SK-N-MC (cell line): Measurements from ENCODE around the gene CEMP1.

Source experiments
- DNase-seq: peaks from one replicate; pipeline ENCODE4 v3.0.0-alpha.2; 2011; ENCODE audit warnings: low read depth, low spot score
- H3K27ac ChIP-seq: fragments of 200-600 bp; sonication (generic); 2 replicates; pipeline ENCODE4 v1.5.1; 2016; ENCODE audit warnings: mixed run types
- H3K36me3 ChIP-seq: fragments of 200-600 bp; sonication (generic); 2 replicates; pipeline ENCODE4 v1.6.1; 2017; ENCODE audit warnings: antibody characterized with exemption, low read length, mixed read lengths; ENCODE audit not compliant: insufficient read depth
- H3K4me3 ChIP-seq: fragments of 200-600 bp; sonication (generic); 2 replicates; pipeline ENCODE4 v1.5.1; 2016
- H3K9ac ChIP-seq: fragments of 200-600 bp; sonication (generic); 2 replicates; pipeline ENCODE4 v1.8.0; 2017; ENCODE audit warnings: mixed run types, mixed read lengths; ENCODE audit not compliant: insufficient read length
- H3K9me3 ChIP-seq: fragments of 200-600 bp; sonication (generic); 2 replicates; pipeline ENCODE4 v1.6.1; 2017; ENCODE audit warnings: low read depth, mild to moderate bottlenecking, antibody characterized with exemption, low read length, moderate library complexity, mixed read lengths
- EZH2 ChIP-seq: fragments of 200-600 bp; sonication (generic); IDR thresholded peaks from one replicate; pipeline ENCODE4 v1.6.1; 2017; ENCODE audit warnings: antibody characterized with exemption
- FOXP2 ChIP-seq: optimal IDR thresholded peaks from 2 replicates; pipeline ENCODE3; 2011; ENCODE audit warnings: mild to moderate bottlenecking, moderate library complexity; ENCODE audit not compliant: insufficient read depth; ENCODE audit errors: extremely low read length, control extremely low read depth
- POLR2AphosphoS5 ChIP-seq: IDR thresholded peaks from 2 replicates; pipeline ENCODE4 v1.6.1; 2012; ENCODE audit warnings: mild to moderate bottlenecking, low read depth, low read length, borderline replicate concordance

Gene CEMP1

DNA sequence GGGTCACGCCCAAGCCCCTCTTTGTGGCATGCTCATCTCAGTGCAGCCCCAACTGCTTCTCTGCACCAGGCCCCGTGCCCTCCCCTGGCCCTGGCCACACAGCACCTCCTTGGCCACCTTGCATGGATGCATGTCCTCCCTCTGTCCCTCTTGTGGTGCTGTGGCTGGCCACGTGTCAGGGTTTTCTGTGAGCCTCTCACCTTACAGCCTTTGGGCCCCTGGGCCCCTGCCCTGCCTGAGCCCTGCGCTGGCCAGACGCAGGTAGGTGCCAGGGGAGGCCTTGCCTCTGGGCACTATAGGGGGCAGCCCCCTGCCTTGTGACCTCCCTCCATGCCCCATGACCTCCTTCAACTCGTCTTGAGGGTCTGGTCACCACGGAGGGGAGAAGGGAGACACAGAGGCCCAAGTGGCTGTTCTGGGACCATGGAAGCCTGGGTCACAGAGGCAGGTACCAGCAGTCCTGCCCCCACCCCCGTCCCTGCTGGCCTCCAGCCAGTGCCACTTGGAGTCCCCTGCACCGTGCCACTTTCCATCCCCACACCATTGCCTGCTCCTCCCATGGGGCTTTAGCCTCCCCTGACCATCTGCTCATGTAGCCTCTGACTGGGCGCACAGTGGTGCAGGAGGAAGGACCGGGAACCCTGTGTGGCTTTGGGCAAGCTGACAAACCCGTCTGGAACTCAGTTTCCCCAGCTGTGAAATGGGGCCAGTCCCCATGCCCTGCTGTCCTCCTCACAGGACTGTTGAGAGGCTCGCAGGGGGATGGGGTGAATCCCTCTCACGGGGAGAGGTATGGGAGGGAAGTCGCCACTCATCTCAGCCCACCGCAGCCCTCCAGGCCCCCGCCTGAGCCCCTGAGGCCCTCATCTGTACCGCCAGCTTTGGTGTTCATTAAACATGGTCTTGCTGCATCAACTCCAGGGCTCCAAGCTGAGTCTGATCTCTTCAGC is 29.0 kb downstream of the CEMP1 start:
- no peak overlapping the region for H3K9ac ChIP-seq
- no peaks in the 10 kb centered on the region; the same call in 1 of the 2 replicates for H3K36me3 ChIP-seq
- H3K9me3 ChIP-seq: no peaks in the 10 kb centered on the region
- no peak for TF ChIP-seq FOXP2
- no peak for TF ChIP-seq POLR2AphosphoS5
- no peak for TF ChIP-seq EZH2
- no peak for DNase-seq
- no peak overlapping the region for H3K27ac ChIP-seq
- H3K4me3 ChIP-seq: peak overlapping the region; percentile 80

DNA sequence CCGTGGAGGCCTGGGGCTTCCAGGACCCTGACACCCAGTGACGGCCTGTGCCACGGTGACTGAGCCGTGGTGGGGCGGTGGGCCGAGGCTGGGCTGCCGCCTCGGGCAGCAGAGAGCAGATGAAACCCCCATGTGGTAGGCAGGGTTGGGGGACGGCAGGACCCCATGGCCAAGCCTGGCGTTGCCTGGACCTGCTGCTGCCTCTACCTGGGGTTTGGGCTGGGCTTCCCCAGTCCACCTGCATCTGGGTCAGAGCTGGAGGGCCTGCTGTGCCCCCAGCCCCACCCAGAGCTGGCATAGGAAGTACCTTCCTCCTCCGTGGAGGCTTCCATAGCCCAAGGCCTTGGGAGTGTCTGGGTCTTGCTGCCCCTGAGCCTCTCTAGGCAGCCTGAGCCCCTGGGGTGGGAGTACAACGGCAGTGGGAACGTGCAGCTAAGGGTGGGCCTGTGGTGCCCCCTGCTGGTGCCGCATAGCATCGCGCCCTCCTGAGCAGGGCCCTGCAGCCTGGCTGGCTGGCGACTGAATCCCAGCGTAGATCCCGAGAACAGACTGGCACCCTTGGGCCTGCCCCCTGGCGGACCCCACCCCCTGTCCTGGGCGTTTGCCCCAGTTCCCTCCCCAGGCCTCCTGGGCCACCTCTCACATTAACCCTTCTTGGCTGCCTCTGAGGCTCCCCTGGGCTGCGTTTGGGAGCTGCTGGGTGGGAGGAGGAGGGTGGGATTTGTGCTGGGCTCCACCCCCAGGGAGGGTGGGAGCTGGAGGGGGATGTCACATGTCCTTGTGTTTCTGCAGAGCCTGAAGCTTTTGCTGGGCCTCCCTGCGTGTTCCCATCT is 30.1 kb downstream of the CEMP1 start:
- no peak for DNase-seq
- TF ChIP-seq EZH2 (no peak), POLR2AphosphoS5 (no peak), FOXP2 (no peak)
- Histone ChIP-seq H3K36me3 (peaks cover 5% of the 10 kb centered on the region; the same call in 1 of the 2 replicates), H3K9me3 (no peaks in the 10 kb centered on the region), H3K9ac (no peak overlapping the region), H3K27ac (no peak overlapping the region), H3K4me3 (peak overlapping the region; percentile 80)

DNA sequence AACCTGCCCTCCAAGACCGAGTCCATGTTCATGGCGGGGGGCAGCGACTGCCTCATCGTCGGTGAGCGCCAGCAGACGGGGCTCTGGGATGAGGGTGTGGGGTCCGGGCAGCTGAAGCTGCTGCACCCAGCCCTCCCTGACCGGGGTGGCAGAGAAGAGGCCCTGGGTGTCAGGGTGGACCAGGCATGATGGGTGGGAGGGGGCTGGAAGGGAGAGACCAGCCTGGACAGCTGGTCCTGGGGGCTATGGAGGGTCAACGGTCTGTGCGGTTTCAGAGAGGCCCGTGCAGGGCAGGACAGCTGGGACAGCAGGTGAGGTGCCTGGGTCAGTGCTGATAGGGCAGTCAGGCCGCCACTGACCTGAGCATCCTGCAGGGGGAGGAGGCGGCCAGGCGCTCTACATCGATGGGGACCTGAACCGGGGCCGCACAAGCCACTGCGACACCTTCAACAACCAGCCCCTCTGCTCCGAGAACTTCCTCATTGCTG is 30.7 kb downstream of the CEMP1 start:
- TF ChIP-seq FOXP2: no peak
- no peak for TF ChIP-seq EZH2
- TF ChIP-seq POLR2AphosphoS5: no peak

DNA sequence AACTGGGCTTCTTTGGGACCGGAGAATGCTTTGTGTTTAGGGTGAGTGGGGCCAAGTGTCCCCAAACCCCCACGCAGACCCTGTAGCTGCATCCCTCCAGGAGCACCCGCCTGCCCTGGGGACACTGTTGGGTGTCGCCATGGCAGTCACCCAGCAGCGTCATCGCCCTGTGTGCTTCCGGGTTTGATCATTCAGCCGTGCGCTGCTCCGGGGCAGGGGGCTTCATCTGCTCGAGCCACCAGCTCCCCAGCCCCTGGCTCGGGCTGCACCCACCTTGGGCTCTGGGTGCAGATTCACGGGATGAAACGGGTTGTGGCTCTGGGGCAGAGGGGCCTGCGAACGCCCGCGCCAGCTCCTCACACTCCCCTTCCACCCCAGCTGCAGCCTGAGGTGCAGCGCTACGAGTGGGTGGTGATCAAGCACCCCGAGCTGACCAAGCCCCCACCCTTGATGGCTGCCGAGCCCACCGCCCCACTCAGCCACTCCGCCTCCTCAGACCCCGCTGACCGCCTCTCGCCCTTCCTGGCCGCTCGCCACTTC is 31.2 kb downstream of the CEMP1 start:
- no peak for DNase-seq
- Histone ChIP-seq H3K4me3 (no peak overlapping the region), H3K36me3 (peaks cover 5% of the 10 kb centered on the region; the same call in 1 of the 2 replicates), H3K27ac (no peak overlapping the region), H3K9me3 (no peaks in the 10 kb centered on the region), H3K9ac (no peak overlapping the region)
- TF ChIP-seq POLR2AphosphoS5: no peak
- TF ChIP-seq FOXP2: no peak
- TF ChIP-seq EZH2: no peak

More for the DNA sequence above, 30.7 kb downstream of the CEMP1 start:
- no peak overlapping the region for H3K4me3 ChIP-seq
- no peaks in the 10 kb centered on the region for H3K9me3 ChIP-seq
- DNase-seq: no peak
- no peak overlapping the region for H3K9ac ChIP-seq
- no peak overlapping the region for H3K27ac ChIP-seq
- peaks cover 5% of the 10 kb centered on the region; the same call in 1 of the 2 replicates for H3K36me3 ChIP-seq

DNA sequence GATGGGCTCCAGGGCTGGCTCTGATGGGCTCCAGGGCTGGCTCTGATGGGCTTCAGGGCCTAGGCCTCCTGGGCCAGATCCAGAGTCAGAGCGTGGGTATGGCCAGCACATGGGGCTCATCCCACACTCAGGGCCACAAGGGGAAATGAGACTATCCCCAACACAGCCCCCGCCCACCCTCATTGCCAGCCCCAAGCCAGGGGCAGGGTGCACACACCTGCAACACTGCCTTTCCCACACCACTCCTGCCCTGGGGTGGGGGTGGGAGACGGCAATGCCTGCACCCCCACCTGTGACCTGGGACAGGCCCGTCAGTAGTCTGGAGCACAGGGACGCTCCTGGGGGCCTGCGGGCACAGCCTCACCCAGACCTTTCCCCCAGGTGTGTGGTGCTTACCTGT is 31.8 kb downstream of the CEMP1 start:
- H3K4me3 ChIP-seq: no peak overlapping the region
- H3K27ac ChIP-seq: no peak overlapping the region
- DNase-seq: no peak
- no peaks in the 10 kb centered on the region for H3K9me3 ChIP-seq
- H3K36me3 ChIP-seq: peaks cover 5% of the 10 kb centered on the region; the same call in 1 of the 2 replicates
- TF ChIP-seq POLR2AphosphoS5: no peak
- TF ChIP-seq FOXP2: no peak
- no peak for TF ChIP-seq EZH2
- no peak overlapping the region for H3K9ac ChIP-seq

DNA sequence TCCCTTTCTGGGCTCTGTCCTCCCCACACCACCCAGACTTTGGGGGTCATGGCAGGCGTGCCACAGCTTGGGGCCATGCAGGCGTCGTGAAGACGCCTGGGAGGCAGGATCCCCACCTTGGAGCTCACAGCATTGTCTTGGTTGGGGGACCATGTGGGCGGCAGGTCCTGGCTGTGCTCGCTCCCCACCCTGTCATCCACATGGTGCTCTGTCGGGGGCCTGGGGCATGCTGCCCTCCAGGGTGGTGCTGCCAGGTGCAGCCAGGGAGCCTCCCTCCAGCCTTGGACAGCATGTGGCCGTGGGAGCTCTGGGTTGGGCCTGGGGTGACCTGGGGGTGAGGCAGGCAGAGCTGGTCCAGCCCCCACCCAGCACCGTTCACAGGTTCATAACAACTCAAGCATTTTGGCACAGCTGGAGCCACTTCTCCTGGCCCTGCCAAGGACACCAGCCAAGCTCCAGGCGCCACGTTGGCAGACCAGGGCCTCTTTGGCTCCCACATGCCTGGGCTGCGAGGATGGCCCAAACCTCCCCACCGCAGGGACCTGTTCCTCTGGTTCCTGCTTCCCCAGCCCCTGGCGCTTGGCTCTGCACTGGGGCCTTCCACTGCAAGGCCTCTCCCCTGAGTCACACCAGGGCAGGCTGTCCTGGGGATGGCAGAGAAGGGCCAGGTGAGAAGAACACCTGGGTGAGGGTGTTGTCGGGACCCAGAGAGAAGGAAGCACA is 32.5 kb downstream of the CEMP1 start:
- H3K27ac ChIP-seq: no peak overlapping the region
- peaks cover 5% of the 10 kb centered on the region; the same call in 1 of the 2 replicates for H3K36me3 ChIP-seq
- no peak overlapping the region for H3K4me3 ChIP-seq
- H3K9me3 ChIP-seq: no peaks in the 10 kb centered on the region
- no peak for TF ChIP-seq POLR2AphosphoS5
- no peak for TF ChIP-seq EZH2
- no peak for TF ChIP-seq FOXP2
- H3K9ac ChIP-seq: no peak overlapping the region
- DNase-seq: no peak

DNA sequence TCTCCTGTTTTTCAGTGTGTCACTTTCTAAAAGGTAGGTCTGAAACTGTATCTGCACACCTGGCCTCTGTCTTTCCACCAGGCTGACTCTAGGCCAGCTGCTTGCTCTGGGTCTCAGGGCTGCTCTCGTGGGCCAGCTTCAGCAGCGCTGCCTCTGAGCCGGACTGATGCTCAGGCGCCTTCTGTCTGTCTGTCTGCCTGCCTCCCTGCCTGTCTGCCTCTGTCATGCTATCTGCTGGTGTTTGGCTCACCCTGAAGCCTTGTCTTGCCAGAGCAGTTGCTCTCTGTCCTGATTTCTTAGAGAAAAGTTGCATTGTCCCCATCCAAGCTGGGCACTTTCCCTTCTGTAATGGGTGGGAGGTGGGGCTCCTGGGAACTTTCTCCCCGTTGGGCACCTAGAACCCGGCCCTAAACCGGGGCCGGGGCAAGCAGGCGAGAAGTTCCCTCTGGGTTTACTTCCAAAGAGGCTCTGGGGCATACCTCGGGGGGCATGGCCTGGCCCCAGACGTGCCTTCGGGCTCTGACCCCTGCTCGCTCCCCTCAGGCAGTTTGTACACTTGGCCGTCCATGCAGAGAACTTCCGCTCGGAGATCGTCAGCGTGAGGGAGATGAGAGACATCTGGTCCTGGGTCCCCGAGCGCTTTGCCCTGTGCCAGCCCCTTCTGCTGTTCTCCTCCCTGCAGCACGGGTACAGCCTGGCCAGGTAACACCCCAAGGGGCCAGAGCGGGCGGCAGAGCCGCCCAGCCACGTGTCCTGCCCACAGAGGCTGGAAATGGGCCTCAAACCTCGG is 33.3 kb downstream of the CEMP1 start:
- DNase-seq: no peak
- H3K36me3 ChIP-seq: peaks cover 5% of the 10 kb centered on the region; the same call in 1 of the 2 replicates
- no peaks in the 10 kb centered on the region for H3K9me3 ChIP-seq
- no peak overlapping the region for H3K9ac ChIP-seq
- TF ChIP-seq EZH2 (no peak), FOXP2 (no peak), POLR2AphosphoS5 (no peak)
- H3K27ac ChIP-seq: no peak overlapping the region
- H3K4me3 ChIP-seq: no peak overlapping the region
